ENCODE results near the gene TRAPPC6A. TPM values are rescaled to one million over a fixed set of nuclear protein-coding genes. Genes with fewer than 3 reads are reported as not detected.

Gene TRAPPC6A
- total RNA-seq, 1 donor from 2014 or later = 28.7 TPM

- TF ChIP-seq CTCF (IDR thresholded peaks at IDR 0.05) (no peak), POLR2AphosphoS5 (IDR thresholded peaks at IDR 0.05; ENCODE audit: insufficient read depth in 1 of 2, low read depth in 1 of 2) (no peak), POLR2A (IDR thresholded peaks at IDR 0.05) (no peak)
- peaks cover 34% of the 10 kb centered on the region for H3K4me1 ChIP-seq
These were observed 5.3 kb downstream of the TRAPPC6A start for GRCh38 chr19:45172611-45173208.

GRCh38 chr19:45172173-45172572, 5.9 kb downstream of the TRAPPC6A start:
- Histone ChIP-seq H3K4me1 (peaks cover 29% of the 10 kb centered on the region), H3K9me3 (no peaks in the 10 kb centered on the region), H3K27ac (no peak overlapping the region), H3K36me3 (no peaks in the 10 kb centered on the region), H3K27me3 (no peaks in the 10 kb centered on the region), H3K4me3 (no peak overlapping the region)
- no peak for DNase-seq (ENCODE audit: extremely low spot score in 2 of 2)
- intact Hi-C loops (cut with DNase I) = no loop called here
- TF ChIP-seq CTCF (IDR thresholded peaks at IDR 0.05) (no peak), POLR2AphosphoS5 (IDR thresholded peaks at IDR 0.05; ENCODE audit: insufficient read depth in 1 of 2, low read depth in 1 of 2) (no peak), POLR2A (IDR thresholded peaks at IDR 0.05) (no peak)

More at GRCh38 chr19:45172611-45173208, 5.3 kb downstream of the TRAPPC6A start:
- DNase-seq (ENCODE audit: extremely low spot score in 2 of 2) = no peak
- Histone ChIP-seq H3K4me3 (no peak overlapping the region), H3K27me3 (no peaks in the 10 kb centered on the region), H3K9me3 (no peaks in the 10 kb centered on the region), H3K27ac (no peak overlapping the region), H3K36me3 (no peaks in the 10 kb centered on the region)
- intact Hi-C loops (cut with DNase I) = no loop called here

GRCh38 chr19:45171211-45171623, 6.8 kb downstream of the TRAPPC6A start:
- no peak for TF ChIP-seq POLR2AphosphoS5 (IDR thresholded peaks at IDR 0.05; ENCODE audit: insufficient read depth in 1 of 2, low read depth in 1 of 2)
- no peak for TF ChIP-seq CTCF (IDR thresholded peaks at IDR 0.05)
- H3K27ac ChIP-seq = peak overlapping the region; percentile 9
- intact Hi-C loops (cut with DNase I) = no loop called here

GRCh38 chr19:45170146-45171106, 7.6 kb downstream of the TRAPPC6A start:
- Histone ChIP-seq H3K4me1 (peaks cover 27% of the 10 kb centered on the region), H3K27ac (no peak overlapping the region), H3K4me3 (no peak overlapping the region), H3K27me3 (no peaks in the 10 kb centered on the region), H3K36me3 (no peaks in the 10 kb centered on the region), H3K9me3 (no peaks in the 10 kb centered on the region)
- DNase-seq (ENCODE audit: extremely low spot score in 2 of 2) = no peak
- intact Hi-C loops (cut with DNase I) = no loop called here
- TF ChIP-seq POLR2A (IDR thresholded peaks at IDR 0.05) = no peak
- no peak for TF ChIP-seq POLR2AphosphoS5 (IDR thresholded peaks at IDR 0.05; ENCODE audit: insufficient read depth in 1 of 2, low read depth in 1 of 2)
- no peak for TF ChIP-seq CTCF (IDR thresholded peaks at IDR 0.05)

More at GRCh38 chr19:45171211-45171623, 6.8 kb downstream of the TRAPPC6A start:
- DNase-seq (ENCODE audit: extremely low spot score in 2 of 2) = no peak
- H3K4me3 ChIP-seq = no peak overlapping the region
- peaks cover 22% of the 10 kb centered on the region for H3K4me1 ChIP-seq
- no peaks in the 10 kb centered on the region for H3K36me3 ChIP-seq
- H3K9me3 ChIP-seq = no peaks in the 10 kb centered on the region
- no peaks in the 10 kb centered on the region for H3K27me3 ChIP-seq

Measured in vagina (tissue), 2 donors.